MM.1S (cell line): ENCODE measurements around the gene MISP.
A peak's percentile ranks its signal among the peaks of the same experiment; 100 is the strongest.

Experiments
- CTCF ChIP-seq: fragments of 300-600 bp; sonication (generic); IDR thresholded peaks from 2 replicates; pipeline ENCODE4 v1.5.1; 2016; ENCODE audit warnings: antibody characterized with exemption, low read length, mixed read lengths
- EZH2 ChIP-seq: fragments of 300-600 bp; sonication (generic); optimal IDR thresholded peaks from 2 replicates; pipeline ENCODE3; 2017; ENCODE audit warnings: low read depth, mild to moderate bottlenecking, antibody characterized with exemption, low read length, mixed read lengths
- EZH2phosphoT487 ChIP-seq: fragments of 300-600 bp; sonication (generic); IDR thresholded peaks from 2 replicates; pipeline ENCODE4 v1.6.1; 2018; ENCODE audit warnings: antibody characterized with exemption, low read length

GRCh38 chr19:782185-782877 lies 31.4 kb downstream of the MISP start:
- TF ChIP-seq CTCF (no peak), EZH2 (no peak), EZH2phosphoT487 (0 out of 2 replicates have a peak, but pooled peaks have one; percentile 13)
